ENCODE results near the gene ARL6IP5.

Gene ARL6IP5

DNA sequence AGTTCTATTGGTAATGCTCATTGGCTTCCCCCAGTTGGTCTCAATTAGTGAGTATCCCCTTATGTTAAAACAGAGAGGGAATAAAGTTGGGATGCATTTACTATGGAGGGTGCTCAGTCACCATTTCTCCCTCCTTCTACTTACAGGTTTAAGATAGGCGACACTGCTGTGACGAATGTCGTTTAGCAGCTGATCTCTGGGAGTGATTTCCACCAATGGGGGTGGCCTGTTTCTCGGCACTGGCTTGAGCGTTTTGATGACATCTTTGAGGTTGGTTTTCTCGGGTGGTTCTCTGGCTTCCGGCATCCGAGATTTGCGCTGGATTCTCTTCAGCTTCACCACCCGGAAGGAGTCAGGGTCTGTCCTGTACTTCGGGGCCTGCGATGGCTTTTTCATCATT, 33.8 kb downstream of the ARL6IP5 start:
- no peak for DNase-seq

DNA sequence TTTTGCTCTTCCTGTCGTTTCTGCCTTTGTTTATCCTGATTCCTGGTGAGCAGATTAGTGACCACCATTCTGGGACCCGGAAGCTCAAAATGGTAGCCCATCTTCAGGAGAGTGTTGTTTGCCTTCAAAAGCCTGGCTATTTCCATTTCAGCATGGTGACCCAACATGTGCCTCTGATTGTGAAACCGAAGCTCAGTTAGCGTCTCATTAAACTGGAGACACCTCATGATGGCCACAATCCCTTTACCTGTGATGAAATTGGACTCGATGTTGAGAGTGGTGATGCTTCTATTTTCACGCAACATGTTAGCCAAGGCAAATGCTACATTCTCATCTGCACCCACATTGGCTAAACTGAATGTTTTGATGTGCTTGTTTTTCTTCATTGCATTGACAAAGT, 34.4 kb downstream of the ARL6IP5 start:
- DNase-seq = no peak

DNA sequence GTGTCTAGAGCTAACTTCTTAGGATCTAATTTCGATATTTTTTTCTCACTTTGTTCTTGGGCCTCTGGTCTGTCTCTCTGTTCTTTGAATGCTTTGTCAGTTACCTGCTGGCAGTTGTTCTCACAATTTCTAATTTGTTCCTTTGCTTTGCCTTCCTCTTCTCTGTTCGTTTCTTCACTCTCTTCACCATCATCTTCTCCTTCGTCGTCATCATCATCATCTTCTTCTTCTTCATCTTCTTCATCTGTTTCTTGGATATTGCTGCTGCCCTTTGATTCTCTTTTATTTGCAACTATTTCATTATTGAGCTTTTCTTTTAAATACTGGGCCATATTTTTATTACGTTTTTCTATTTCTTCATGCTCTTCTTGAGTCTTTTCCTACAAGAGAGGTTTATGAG, 34.9 kb downstream of the ARL6IP5 start:
- DNase-seq = no peak

DNA sequence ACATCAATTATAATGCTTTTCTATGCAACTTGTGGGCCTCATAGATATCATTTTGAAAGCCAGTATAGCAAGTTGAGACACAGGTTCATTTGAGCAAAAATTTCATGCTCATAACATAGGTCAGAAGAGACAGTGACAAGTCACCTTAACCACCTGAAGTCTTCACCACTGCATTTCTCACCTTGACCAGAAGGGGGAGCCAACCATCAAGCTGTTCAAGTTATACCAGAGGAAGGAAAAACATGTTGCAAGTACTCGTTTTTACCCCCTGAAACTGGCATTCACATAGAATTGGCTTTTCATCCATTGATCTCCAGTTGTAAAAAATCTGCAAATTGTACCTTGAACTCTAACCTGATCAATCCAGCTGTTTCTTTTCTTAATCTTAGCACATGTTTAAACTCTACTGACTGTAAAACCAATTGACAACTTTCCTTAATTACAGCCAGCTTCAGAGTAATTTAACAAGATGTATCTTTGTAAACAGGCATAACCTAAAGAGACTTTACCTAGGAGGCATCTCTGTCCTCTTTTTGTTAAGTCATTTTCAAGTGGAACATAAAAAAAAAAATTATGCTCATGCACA, 36.2 kb downstream of the ARL6IP5 start:
- DNase-seq = peak; percentile 66

DNA sequence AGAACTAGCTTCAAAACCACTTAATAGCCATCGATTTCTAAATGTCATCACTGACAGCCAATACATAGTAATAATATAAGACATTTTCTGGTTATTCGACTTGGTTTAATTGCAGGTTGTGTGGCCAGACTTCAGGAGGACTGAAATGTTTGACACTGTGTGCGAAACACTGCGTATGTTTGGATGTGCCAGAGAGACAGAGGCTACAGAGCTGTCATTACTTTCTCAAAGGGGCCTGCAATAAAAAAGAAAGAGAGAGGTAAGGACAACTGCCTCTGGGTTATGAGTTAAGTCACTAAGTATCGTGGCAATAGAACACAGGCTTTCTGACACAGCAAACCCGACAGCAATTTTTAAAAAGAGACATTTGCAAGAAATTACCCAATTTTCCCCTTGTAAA, 36.8 kb downstream of the ARL6IP5 start:
- no peak for DNase-seq

DNA sequence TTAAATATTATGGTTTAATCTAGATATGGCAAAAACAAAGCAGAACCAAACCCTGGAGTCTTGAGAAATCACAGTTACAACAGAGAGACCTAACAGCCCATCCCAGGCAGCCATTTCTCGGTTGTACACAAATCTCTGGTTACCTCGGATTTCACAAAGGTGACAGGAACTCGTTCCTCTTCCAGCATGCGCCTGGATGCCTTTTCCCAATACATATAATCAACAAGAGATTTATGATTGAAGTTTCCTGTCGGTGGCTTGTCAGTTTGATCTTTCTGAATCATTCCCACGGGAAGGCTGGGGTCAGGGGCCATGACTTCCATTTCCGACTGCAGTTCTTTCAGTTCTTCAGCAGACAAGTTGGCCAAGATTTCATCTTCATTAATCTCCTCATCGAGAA, 37.2 kb downstream of the ARL6IP5 start:
- DNase-seq = no peak

DNA sequence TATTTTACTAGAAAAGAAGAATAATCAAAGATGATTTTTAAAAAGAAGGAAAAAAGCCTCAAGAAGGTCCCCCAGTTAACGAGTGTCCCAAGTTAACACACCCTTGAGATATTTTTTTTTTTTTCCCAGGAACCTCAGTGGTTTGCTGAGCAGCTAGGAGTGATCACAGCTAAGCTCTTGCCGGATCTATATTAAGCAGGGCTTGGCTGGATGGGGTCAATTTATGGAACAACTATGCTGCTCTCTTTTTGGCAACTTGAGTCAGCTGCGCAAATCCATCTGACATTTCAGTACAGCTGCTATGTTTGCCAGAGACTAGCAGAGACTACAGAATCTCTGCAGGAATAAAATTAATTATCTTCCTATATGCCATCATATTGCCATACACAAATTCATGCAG, 37.7 kb downstream of the ARL6IP5 start, which contains the start of gene LMOD3:
LMOD3 (minus strand) TSS at position 193 of the 400 bp plus-strand sequence. CDS start 209 bp downstream, outside the sequence.
- DNase-seq = no peak

DNA sequence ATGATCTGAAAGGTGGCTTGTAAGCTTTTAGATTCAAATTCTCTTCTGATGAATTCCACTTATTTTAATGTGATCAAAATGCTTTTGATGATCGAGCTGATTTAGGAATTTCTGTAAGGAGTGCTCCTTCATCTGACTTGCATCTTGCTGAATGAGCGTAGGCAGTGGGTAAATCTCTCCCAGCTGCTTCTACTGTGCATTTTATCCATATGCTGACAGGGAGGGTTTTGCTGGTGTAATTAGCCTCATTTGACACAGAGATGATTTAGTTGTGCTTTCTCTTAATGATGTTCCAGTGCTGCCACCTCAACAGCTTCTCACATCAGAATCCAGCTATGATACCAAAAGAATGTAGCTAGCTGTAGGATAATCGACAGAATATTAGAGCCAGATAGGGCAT, 41.5 kb downstream of the ARL6IP5 start:
- DNase-seq = no peak

DNA sequence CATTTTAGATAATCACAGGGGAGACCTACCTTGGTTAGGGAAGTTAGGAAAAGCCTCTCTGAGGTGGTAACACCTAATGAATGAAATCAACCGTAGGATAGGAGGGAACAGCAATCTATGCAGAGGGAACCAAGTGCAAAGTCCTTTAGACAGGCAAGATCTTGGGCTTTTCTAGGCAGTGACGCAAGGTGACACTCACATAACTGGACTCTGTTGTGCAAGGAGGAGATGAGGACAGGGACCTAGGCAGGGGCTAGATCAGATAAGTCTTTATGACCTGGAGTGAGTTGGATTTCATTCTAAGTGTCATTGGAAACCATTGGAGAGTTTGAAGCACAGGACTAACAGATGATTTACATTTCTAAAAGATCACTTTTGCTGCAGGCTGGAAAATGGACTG, 42.3 kb downstream of the ARL6IP5 start:
- DNase-seq = no peak

DNA sequence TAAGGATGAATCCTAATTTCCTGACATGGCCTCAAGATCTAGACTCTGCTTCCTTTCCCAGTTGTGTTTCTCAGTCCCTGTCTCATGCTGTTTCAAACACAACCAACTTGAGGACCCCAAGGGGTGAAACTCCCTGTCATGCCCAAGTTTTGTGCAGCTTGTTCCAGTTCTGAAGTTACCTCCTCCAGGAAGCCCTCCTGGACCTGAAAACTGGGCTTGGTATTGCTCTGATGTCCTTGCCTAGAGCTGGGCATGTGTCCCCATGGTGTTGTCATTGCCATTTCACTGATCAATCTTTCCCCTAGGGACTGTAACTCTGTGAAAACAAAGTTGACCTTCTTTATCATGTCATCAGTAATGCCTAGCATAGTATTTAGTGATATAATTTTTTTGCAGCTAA, 43.8 kb downstream of the ARL6IP5 start:
- no peak for DNase-seq

DNA sequence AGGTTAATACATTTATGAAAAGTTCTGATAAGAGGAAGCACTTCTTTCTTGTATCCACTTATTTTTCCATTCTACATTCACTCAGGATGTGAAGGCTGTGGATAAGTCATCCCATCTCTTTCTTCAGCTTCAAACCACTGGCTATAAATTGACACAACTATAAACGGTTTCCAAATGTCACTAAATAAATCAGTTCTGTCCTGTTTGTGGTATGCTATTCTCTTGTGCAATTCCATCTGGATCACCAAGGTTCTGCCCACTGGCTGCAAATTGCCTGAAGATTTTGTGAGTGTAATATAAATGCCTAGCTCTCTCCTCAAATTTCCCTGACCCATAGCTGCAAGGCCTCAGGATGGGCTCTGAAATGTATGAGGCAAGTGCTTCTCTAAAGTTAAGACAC, 44.8 kb downstream of the ARL6IP5 start:
- peak; percentile 9 for DNase-seq

DNA sequence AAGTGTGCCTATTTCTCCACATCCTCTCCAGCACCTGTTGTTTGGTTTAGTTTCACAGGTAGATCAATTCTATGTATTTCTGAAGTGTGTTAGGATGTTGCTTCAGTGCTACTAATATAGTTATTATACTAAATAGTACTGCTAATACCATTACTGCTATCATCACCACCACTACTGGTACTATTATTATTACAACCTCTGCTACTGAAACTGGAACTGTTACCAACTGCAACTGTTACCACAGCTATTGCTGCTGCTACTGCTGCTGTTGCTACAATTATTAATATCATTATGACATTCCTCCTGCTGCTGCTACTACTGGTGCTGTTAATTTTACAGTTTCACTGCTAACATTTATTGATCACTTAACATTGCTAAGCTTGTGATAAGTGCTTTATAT, 46.0 kb downstream of the ARL6IP5 start:
- DNase-seq = no peak

DNA sequence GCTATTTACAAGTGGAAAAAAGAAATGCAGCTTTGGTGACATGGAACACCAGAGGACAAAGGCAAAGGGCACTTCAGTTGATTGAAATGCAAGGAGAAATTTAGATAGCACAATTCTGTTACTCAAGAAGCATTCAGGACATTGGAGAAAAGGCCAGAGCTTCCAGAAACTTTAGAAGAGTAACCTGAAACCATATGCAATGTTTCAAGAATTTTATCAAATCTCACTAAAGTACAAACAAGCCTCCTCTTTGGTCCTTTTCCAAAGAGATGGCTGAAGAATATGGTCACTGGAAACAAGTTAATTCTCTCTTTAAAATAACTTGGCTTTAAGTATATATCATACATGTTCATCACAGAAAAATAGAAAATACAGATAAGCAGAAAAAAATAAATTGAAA, 52.3 kb downstream of the ARL6IP5 start:
- DNase-seq = no peak

DNA sequence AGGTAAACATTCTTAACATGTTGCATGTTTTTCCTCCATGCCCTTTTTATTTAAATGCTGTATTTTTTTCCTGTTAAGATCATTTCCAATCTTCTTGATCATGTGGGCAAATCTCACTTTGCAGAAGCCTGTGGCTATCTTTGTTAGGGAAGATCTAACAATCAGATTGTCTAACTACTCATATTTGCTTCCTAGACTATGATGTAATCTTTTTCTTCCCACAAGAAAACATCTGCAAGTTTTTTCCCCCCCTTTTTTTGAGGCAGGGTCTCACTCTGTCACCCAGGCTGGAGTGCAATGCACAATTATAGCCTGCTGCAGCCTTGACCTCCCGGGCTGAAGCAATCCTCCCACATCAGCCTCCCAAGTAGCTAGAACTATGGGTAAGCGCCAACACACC, 52.7 kb downstream of the ARL6IP5 start:
- no peak for DNase-seq

DNA sequence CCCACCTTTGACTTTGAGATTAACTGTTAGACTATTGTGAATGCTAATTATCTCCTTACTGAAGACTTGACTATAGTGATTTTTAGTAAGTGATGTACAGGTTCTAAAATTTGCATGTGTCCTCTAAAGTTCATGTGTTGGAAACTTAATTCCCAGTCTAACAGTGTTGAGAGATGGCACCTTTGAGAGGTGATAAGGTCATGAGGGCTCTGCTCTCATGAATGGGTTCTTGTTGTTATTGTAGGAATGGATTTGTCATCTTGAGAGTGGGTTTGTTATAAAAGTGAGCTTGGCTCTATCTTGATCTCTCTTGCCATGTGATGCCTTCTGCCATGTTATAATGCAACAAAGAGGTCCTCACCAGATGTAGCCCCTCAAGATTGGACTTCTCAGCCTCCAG, 56.6 kb downstream of the ARL6IP5 start:
- no peak for DNase-seq

DNA sequence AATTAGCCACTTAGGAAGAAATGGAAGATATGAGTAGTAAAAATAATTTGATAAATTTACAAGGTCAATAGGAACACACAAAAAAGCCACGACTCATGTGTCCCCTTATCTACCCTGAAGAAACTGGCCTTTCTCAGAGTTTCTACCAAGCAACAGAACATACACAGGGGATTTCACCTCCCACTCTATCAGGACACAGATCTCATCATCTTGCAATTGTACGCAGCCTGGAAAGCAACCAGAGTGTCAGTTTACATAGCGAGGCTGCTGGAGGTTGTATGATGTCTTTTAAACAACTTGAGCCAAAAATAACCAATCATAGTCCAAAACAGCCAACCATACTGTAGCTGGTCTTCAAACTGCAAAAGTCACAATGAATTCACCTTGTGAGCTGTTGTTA, 57.4 kb downstream of the ARL6IP5 start:
- no peak for DNase-seq

DNA sequence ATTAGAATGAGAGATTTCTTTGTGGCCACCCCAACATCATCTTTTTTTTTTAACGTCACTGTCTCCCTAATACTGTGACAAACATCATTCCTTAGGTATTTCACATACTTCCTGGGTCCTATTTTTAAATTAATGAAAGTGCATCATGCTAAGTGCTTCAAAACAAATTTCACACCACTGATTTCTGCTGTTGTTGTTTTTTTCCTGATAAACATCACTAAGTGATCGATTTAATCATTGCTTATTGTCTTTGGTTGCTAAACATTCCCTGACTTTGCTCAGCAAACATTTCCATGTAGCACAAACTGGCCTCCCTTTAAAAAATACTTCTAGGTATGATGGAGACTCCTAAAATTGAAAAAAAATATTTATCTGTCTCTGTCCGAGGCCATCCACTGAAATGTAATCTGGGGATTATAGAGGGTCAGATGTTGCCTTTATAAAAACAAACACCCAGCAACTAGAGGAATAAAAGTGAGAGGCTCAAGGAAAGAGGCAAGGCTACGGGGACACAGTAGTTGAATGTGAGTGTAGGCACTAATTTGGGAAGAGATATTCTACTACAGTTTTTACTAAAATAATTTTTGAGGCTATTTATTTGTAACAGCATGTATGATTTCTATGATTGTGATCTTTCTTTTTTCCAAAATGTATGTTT, 58.2 kb downstream of the ARL6IP5 start:
- no peak for DNase-seq

DNA sequence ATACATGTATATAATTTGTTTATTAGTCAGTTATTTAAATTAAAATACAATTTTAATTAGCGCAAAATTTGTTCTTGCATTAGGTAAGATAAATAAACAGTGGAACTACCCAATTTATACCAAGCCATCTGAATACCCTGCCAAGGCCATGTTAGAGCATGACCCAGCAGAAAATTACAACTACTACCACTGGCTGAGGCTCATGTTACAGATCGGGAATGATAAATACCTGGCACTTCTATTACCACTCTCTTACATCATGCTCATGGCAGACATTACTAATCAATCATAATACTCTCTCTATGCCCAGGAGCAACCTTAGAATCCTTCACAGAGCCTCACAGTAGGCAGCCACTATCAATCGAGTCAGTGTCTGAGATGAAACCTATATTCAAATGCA, 58.9 kb downstream of the ARL6IP5 start:
- DNase-seq = peak; percentile 19

DNA sequence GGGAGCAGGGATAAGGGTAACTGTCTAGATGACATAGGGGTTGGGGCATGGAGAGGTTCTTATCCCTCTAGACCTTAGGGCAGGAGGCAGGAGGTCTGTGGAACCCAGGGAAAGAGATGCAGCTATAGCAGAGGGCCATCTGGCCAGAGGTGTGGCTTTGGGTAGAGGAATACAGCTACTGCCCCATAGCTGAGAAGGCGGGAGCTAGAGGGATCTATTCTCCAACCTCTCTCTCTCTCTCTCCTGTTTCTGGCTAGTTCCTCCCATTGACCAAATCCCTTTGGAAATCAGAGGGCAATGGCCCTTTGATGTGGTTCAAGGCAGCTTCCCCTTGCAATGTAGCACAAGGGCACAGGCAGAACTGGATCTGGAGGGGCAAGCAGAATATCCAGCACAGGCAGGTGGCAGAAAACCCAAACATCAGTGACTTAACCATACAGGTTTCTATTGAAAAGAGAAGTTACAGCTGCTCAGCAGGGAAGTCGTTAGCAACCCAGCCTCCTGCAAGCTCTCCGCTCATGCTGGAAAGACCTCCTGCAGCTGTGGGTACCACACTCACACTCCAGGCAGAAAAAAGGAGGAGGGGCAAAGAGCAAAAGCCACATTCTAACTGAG, 60.0 kb downstream of the ARL6IP5 start:
- no peak for DNase-seq

DNA sequence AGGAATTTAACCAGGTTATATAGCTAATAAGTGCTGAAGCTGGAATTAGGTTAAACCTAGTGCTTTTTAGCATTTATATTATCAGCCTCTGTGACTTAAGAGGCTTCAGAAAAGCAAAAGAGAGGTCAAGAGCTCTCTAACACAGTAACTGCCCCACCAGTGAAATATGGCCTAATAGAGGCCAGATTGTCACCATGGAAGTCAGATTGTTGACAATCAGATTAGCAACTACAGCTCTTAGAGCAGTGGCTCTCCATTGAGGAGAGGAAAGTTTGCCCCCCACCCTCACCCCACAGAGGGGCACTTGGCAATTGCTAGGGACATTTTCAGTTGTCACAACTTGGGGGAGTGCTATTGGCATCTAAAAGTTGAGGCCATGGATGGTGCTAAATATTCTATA, 61.0 kb downstream of the ARL6IP5 start:
- no peak for DNase-seq

DNA sequence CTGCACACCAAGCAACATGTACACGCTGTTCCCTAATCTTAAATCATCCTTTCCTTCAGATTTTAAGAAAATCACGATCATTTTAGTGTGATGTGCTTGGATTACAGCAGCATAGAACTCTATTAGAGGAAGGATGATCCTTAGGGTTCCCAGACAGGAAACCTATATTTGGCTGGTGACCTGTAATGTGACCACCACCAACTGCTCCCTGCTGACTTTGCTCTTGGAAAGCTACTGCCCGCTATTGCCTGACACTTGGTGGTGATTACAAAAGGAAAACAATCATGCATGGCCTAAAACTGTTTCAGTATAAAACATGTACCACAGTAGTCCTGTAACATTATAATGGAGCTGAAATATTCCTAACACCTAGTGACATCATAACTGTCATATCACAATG, 64.8 kb downstream of the ARL6IP5 start:
- no peak for DNase-seq
